HG02763 (cell line): Measurements from ENCODE around the gene LOXHD1.

Source experiments
- ATAC-seq: cut with Tn5 transposase; IDR thresholded peaks from one replicate; pipeline ENCODE4 v1.9.1; 2021; ENCODE audit warnings: mild to moderate bottlenecking, moderate library complexity; ENCODE audit not compliant: unreplicated experiment

Gene LOXHD1

GRCh38 chr18:46581648-46582047 is 75.4 kb downstream of the LOXHD1 start:
- no peak for ATAC-seq

DNA sequence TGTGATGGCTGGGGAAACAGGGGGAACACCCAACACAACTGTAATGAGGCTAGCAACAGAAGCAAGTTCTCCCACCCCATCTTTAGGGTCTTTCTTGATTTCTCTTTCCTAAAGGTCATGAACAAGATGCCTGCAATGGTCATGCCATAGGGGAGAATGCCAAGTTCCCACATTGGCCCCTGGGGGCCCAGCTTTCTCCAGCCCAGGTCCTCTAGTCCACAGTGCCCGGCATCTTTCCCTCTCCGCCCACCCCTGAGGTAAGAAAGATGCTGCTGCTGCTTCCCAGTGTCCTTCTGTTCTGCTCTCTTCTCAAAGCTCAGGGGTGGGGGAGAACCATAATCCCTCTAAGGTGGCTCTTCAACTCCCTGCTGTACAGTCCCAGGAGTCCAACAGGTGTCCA is 78.0 kb downstream of the LOXHD1 start:
- no peak for ATAC-seq

- no peak for ATAC-seq
Observed at GRCh38 chr18:46577546-46577945, 79.5 kb downstream of the LOXHD1 start.

GRCh38 chr18:46575851-46576250 is 81.2 kb downstream of the LOXHD1 start:
- no peak for ATAC-seq

GRCh38 chr18:46574743-46575115 is 82.3 kb downstream of the LOXHD1 start:
- no peak for ATAC-seq

GRCh38 chr18:46574000-46574742 is 82.8 kb downstream of the LOXHD1 start:
- ATAC-seq, result peak; percentile 40

GRCh38 chr18:46573156-46573555 is 83.9 kb downstream of the LOXHD1 start:
- ATAC-seq, result no peak

- ATAC-seq, result no peak
Observed at GRCh38 chr18:46571756-46572155, 85.3 kb downstream of the LOXHD1 start.

GRCh38 chr18:46570666-46571065 is 86.4 kb downstream of the LOXHD1 start:
- no peak for ATAC-seq

DNA sequence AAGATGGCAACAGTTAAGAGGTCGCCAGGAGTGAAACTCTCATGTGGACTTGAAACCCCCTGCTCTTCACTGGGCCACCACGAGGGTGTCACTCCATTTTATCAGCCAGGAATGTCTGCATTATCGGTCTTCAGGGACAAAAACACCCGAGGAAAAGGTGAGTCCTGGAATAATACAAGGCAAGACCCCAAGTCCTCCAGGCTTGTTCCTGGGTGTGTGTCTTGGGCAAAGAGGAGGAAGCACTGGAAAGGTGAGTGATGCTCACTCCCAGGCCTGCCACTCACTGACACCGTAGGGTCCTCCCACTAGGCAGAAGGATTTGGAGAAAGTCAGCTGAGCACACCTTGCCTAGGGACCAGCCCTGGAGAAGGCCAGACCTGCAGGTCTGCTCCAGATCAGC is 86.9 kb downstream of the LOXHD1 start:
- no peak for ATAC-seq

DNA sequence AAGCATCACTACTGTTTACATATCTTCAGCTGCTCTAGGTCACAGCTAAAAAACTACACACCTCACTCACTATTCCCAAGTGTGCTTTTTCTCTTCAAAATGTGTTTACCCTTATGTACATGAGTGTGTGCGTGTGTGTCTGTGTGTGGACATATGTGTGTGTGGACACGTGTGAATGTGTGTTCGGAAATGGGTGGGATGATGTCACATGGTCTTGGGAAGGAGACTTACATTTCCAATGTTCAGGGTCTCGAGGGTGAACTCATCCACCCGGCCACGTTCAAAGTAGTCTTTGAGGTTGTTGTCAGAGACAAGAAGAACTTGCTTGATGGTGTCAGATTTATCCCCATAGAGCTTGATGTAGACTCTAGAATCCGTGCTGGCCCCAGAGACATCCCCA is 87.8 kb downstream of the LOXHD1 start:
- ATAC-seq, result no peak

- ATAC-seq, result no peak
Observed at GRCh38 chr18:46567196-46567595, 89.8 kb downstream of the LOXHD1 start.

GRCh38 chr18:46566111-46566510 is 90.9 kb downstream of the LOXHD1 start:
- no peak for ATAC-seq

DNA sequence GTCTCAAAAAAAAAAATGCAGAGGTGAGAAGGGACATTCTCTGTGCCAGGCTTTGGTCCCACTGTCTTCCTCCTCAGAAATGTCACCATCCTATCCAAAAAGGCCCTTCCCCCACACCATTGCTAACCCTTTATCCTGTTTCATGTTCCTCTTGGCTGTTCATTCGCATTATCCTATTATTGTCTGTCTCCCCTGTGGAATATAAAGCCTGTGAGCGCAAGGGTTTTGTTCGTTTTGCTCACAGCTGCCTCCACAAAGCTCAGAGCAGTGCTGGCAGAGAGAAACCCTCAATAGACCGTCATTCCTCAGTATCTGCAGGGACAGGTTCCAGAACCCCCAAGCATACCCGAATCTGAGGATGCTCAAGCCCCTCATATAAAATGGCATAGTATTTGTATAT is 91.8 kb downstream of the LOXHD1 start:
- ATAC-seq, result no peak

DNA sequence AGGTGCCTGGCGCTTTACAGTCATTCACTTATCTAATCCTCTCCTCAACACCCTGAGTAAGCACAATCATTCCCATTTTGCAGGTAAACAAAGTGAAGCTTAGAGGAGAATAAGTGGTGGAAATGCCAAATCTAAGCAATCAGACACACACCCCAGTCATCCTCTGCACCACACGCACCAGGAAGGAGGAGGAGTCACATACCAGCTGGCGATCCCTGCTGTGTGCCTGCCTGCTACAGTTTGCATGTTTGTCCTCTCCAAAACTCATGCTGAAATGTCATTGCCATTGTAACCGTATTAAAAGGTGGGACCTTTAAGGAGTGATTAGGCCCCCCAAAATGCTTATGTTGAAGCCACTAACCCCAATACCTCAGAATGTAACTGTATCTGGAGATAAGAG is 93.7 kb downstream of the LOXHD1 start:
- no peak for ATAC-seq

GRCh38 chr18:46562674-46563192 is 94.3 kb downstream of the LOXHD1 start:
- ATAC-seq, result no peak

DNA sequence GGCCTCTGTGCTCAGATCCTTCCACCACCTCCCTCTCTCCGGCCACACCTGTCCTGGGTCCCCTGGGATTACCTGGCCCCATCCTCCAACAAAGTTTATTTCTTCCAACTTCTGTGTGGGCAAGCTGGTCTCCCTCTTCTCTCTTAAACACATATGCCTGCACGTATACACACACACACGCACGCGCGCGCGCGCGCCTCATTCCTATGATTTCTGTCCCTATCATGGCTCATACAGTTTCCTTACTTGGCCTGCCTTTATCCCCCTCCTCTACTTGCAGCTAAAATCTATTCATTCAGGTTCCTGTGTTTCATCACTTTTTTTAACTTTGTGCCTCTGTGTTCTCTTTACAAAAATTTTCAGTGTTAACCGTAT is 96.4 kb downstream of the LOXHD1 start:
- ATAC-seq, result no peak

DNA sequence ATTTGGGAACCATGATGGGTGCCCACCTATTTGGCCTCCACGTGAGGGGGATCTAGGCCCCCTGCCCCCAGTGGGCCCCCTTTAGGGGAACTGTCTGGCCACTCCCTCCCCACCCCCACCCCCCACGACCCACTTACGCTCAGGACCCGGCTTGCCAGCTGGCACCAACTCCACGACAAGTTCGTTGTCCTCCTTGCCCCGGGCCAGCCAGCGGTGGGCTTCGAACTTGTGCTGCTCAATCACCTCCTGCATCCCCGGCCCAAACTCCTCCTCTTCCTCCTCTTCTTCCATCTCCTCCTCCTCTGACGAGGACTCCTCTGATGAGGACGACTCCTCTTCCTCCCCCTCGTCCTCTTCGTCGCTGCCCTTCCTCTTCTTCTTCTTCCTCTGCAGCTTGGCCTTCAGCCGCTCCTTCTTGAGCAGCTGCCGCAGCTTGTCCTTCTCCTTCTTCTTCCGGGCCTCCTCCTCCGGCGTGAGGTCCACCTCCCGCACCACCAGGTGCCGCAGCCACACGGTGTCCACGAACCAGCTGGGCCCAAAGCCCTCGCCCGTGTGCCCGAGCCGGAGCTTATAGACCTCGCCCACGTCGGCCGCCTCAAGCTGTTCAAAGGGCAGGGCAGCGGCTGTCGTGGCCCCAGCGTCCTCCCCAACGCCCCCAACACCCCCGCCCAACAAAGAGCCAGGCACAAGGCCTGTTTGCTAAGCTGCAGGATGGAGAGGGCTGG is 96.9 kb downstream of the LOXHD1 start:
- no peak for ATAC-seq

GRCh38 chr18:46559296-46559695 is 97.7 kb downstream of the LOXHD1 start:
- ATAC-seq, result no peak

- no peak for ATAC-seq
Observed at GRCh38 chr18:46556590-46557206, 100.3 kb downstream of the LOXHD1 start.

DNA sequence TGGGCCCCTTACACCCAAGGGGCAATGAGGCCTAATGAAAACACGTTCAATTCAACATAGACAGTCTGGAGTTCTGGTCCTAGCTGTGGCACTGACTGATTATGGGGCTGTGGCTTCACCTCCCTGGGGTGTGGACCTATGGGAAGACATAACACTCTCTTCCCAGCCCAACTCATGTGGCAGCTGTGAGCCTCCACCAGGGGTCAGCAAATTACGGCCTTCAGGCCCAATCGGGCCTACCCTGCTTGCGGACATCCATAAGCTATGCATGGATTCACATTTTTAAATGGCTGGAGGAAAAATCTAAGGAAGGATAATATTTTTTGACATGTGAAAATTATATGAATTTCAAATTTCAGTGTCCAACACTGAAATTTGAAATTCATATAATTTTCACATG is 101.3 kb downstream of the LOXHD1 start:
- no peak for ATAC-seq

- no peak for ATAC-seq
Observed at GRCh38 chr18:46555213-46555612, 101.8 kb downstream of the LOXHD1 start.
